CD4-positive, alpha-beta T cell (primary cell): Measurements from ENCODE around the gene GCLC. TPM values are rescaled to one million over a fixed set of nuclear protein-coding genes. Genes with fewer than 3 reads are reported as not detected.

ENCODE experiments used
- ATAC-seq: fragments of 200-7000 bp; cut with Tn5 transposase; one replicate; pipeline ENCODE4 v1.10.0; 2022; ENCODE audit warnings: mild to moderate bottlenecking; ENCODE audit not compliant: poor library complexity
- CTCF ChIA-PET: fragments of 350-600 bp; sonication (Branson Sonifier 250); formaldehyde crosslinking; loops from one replicate; lab custom pipeline; 2021; ENCODE audit warnings: antibody characterized with exemption, inconsistent platforms; lab: Charles Lee
- POLR2A ChIA-PET: fragments of 350-600 bp; sonication (Branson Sonifier 250); formaldehyde crosslinking; loops from one replicate; lab custom pipeline; 2021; ENCODE audit warnings: antibody characterized with exemption, inconsistent platforms; lab: Charles Lee
- DNase-seq, 14 experiments: peaks; one replicate each; pipeline ENCODE4 v3.0.0-alpha.2; 2013 to 2020; ENCODE audit warnings: mixed read lengths in 2 of 14
- H3K27ac ChIP-seq, 2 donors: one replicate each; pipeline versions ENCODE4 v1.5.1 to v1.7.0; 2013; ENCODE audit warnings: low read length in 2 of 2, low read depth in 1 of 2, mild to moderate bottlenecking in 1 of 2
- H3K27me3 ChIP-seq, 2 experiments: 1 replicate in 1 of 2; 2 replicates in 1 of 2; pipeline versions ENCODE4 v1.6.1 to v1.7.0; 2013; ENCODE audit warnings: low read length in 2 of 2, control low read depth in 1 of 2, mild to moderate bottlenecking in 1 of 2, moderate library complexity in 1 of 2; ENCODE audit not compliant: insufficient read depth in 2 of 2, control insufficient read depth in 1 of 2
- H3K36me3 ChIP-seq: one replicate; pipeline ENCODE4 v1.6.1; 2013; ENCODE audit warnings: low read length, control low read depth; ENCODE audit not compliant: insufficient read depth
- H3K4me1 ChIP-seq: one replicate; pipeline ENCODE4 v1.6.1; 2013; ENCODE audit warnings: low read length, control low read depth; ENCODE audit not compliant: insufficient read depth
- H3K4me3 ChIP-seq: one replicate; pipeline ENCODE4 v1.5.1; 2013; ENCODE audit warnings: mild to moderate bottlenecking, low read length, moderate library complexity
- H3K9me3 ChIP-seq, 2 experiments: 1 replicate in 1 of 2; 2 replicates in 1 of 2; pipeline versions ENCODE4 v1.6.1 to v1.7.0; 2013; ENCODE audit warnings: low read length in 2 of 2, mild to moderate bottlenecking in 2 of 2, control low read depth in 1 of 2, moderate library complexity in 1 of 2; ENCODE audit not compliant: control insufficient read depth in 1 of 2, insufficient read depth in 1 of 2
- H3K27ac Mint-ChIP-seq: one replicate; pipeline ENCODE4 v1.8.0; 2020; ENCODE audit warnings: mixed read lengths
- H3K27me3 Mint-ChIP-seq: one replicate; pipeline ENCODE4 v1.8.0; 2021; ENCODE audit warnings: mixed read lengths
- H3K36me3 Mint-ChIP-seq: one replicate; pipeline ENCODE4 v1.8.0; 2021; ENCODE audit warnings: low read depth, mixed read lengths
- H3K4me1 Mint-ChIP-seq: one replicate; pipeline ENCODE4 v1.8.0; 2021; ENCODE audit warnings: low read depth, mixed read lengths
- H3K4me3 Mint-ChIP-seq: one replicate; pipeline ENCODE4 v1.8.0; 2020; ENCODE audit warnings: mild to moderate bottlenecking, mixed read lengths
- H3K9me3 Mint-ChIP-seq: one replicate; pipeline ENCODE4 v1.8.0; 2020; ENCODE audit warnings: mixed read lengths
- intact Hi-C, 2 experiments: fragments of 100-400 bp; cut with DNase I in 1 of 2; cut with micrococcal nuclease in 1 of 2; formaldehyde crosslinking; loops; one replicate each; pipeline versions ENCODE4 v1.15.1 to v1.9.0; 2023 to 2025; cut with DNase I, micrococcal nuclease
- total RNA-seq, 174 experiments: library from RNA in 2 of 174; stranded (reverse) in 2 of 174; gene quantifications; one replicate each; pipeline ENCODE4 v1.2.3 and lab custom pipeline; 2021 to 2026
- TF ChIP-seq, protein P1 (sequence below): fragments of 200-600 bp; IDR thresholded peaks from one replicate; pipeline ENCODE4 v1.8.0; 2022; ENCODE audit warnings: antibody characterized with exemption, mild to moderate bottlenecking

The GCLC gene
- total RNA-seq, 2 experiments from 2014 or later, result 8.9 to 10.1 TPM

GRCh38 chr6:53513056-53513455 lies 31.8 kb downstream of the GCLC start:
- no peaks in the 10 kb centered on the region for H3K9me3 Mint-ChIP-seq
- no peak overlapping the region for H3K27ac Mint-ChIP-seq
- Histone ChIP-seq H3K36me3 (peaks cover 31% of the 10 kb centered on the region), H3K9me3 (no peaks in the 10 kb centered on the region), H3K27me3 (no peaks in the 10 kb centered on the region), H3K4me1 (no peaks in the 10 kb centered on the region), H3K27ac (no peak overlapping the region), H3K4me3 (no peak overlapping the region)
- ChIA-PET CTCF (no interaction called here), POLR2A (no interaction called here)
- H3K4me3 Mint-ChIP-seq, result no peak overlapping the region
- intact Hi-C loops, result no loop called here
- ATAC-seq, result no peak
- TF ChIP-seq, protein P1, sequence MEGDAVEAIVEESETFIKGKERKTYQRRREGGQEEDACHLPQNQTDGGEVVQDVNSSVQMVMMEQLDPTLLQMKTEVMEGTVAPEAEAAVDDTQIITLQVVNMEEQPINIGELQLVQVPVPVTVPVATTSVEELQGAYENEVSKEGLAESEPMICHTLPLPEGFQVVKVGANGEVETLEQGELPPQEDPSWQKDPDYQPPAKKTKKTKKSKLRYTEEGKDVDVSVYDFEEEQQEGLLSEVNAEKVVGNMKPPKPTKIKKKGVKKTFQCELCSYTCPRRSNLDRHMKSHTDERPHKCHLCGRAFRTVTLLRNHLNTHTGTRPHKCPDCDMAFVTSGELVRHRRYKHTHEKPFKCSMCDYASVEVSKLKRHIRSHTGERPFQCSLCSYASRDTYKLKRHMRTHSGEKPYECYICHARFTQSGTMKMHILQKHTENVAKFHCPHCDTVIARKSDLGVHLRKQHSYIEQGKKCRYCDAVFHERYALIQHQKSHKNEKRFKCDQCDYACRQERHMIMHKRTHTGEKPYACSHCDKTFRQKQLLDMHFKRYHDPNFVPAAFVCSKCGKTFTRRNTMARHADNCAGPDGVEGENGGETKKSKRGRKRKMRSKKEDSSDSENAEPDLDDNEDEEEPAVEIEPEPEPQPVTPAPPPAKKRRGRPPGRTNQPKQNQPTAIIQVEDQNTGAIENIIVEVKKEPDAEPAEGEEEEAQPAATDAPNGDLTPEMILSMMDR, result no peak
- no peaks in the 10 kb centered on the region for H3K4me1 Mint-ChIP-seq
- DNase-seq, result no peak
- H3K36me3 Mint-ChIP-seq, result peaks cover 74% of the 10 kb centered on the region
- H3K27me3 Mint-ChIP-seq, result no peaks in the 10 kb centered on the region

GRCh38 chr6:53512626-53513025 lies 32.3 kb downstream of the GCLC start:
- POLR2A ChIA-PET, result no interaction called here
- no peak overlapping the region for H3K4me3 ChIP-seq
- CTCF ChIA-PET, result no interaction called here
- no peak overlapping the region for H3K4me3 Mint-ChIP-seq
- TF ChIP-seq, protein P1, result no peak
- H3K4me1 Mint-ChIP-seq, result no peaks in the 10 kb centered on the region
- DNase-seq (no peak), ATAC-seq (no peak)
- H3K27ac Mint-ChIP-seq, result no peak overlapping the region
- no peaks in the 10 kb centered on the region for H3K27me3 ChIP-seq
- peaks cover 30% of the 10 kb centered on the region for H3K36me3 ChIP-seq
- no peaks in the 10 kb centered on the region for H3K9me3 ChIP-seq
- no peaks in the 10 kb centered on the region for H3K9me3 Mint-ChIP-seq
- intact Hi-C loops, result no loop called here
- peaks cover 75% of the 10 kb centered on the region for H3K36me3 Mint-ChIP-seq
- H3K4me1 ChIP-seq, result no peaks in the 10 kb centered on the region
- no peaks in the 10 kb centered on the region for H3K27me3 Mint-ChIP-seq
- no peak overlapping the region for H3K27ac ChIP-seq

DNA sequence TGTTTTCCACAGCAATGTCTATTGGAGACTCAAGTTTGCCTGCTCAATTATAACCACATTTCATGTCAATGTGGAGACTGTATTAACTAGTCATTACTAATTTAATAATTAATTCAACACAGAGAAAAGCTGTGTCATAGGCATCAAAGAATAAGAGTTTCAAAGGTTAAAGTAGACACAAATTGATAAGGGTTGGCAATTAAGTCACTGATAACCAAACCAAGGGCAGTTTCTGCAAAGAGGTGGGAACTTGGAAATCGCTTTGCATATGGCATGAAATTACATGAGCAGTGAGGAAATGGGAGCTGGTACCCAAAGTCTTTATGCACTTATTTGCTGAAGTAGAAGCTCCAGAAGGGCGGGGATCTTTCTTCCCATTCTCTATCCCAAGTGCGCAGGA lies 34.2 kb downstream of the GCLC start:
- ATAC-seq (no peak), DNase-seq (no peak)
- CTCF ChIA-PET, result interaction anchor here (0.7 kb wide), 1 partner anchor 981 kb away, joined by 3 read pairs; no protein-coding TSS in a partner anchor
- peaks cover 76% of the 10 kb centered on the region for H3K36me3 Mint-ChIP-seq
- Histone ChIP-seq H3K9me3 (no peaks in the 10 kb centered on the region), H3K4me1 (no peaks in the 10 kb centered on the region), H3K27me3 (no peaks in the 10 kb centered on the region), H3K4me3 (no peak overlapping the region), H3K27ac (no peak overlapping the region), H3K36me3 (peaks cover 39% of the 10 kb centered on the region)
- H3K27ac Mint-ChIP-seq, result no peak overlapping the region
- intact Hi-C loops, result no loop called here
- H3K27me3 Mint-ChIP-seq, result no peaks in the 10 kb centered on the region
- POLR2A ChIA-PET, result no interaction called here
- H3K9me3 Mint-ChIP-seq, result no peaks in the 10 kb centered on the region
- no peak overlapping the region for H3K4me3 Mint-ChIP-seq
- no peaks in the 10 kb centered on the region for H3K4me1 Mint-ChIP-seq
- TF ChIP-seq, protein P1, result no peak
